ENCODE results near the gene ERCC4. TPM values are rescaled to one million over a fixed set of nuclear protein-coding genes. Genes with fewer than 3 reads are reported as not detected.
A peak's percentile ranks its signal among the peaks of the same experiment; 100 is the strongest.

ERCC4 gene
- total RNA-seq, 2 donors from 2014 or later = 12.9 to 18.2 TPM

- H3K27ac Mint-ChIP-seq = no peak overlapping the region
- peaks cover 9% of the 10 kb centered on the region for H3K36me3 Mint-ChIP-seq (ENCODE audit: low read depth)
- Histone ChIP-seq H3K9me3 (ENCODE audit: control insufficient read depth, low read length) (no peaks in the 10 kb centered on the region), H3K36me3 (ENCODE audit: control insufficient read depth, insufficient read depth, low read length) (peaks cover 7% of the 10 kb centered on the region), H3K27ac (ENCODE audit: low read depth, low read length) (no peak overlapping the region), H3K9ac (ENCODE audit: extremely low read depth, low read length, poor library complexity, severe bottlenecking) (no peak overlapping the region), H3K4me1 (ENCODE audit: control insufficient read depth, insufficient read depth, low read length) (peaks cover 11% of the 10 kb centered on the region), H3K4me3 (ENCODE audit: low read length) (no peak overlapping the region), H3K27me3 (ENCODE audit: control insufficient read depth, insufficient read depth, low read length, poor library complexity, severe bottlenecking) (no peaks in the 10 kb centered on the region)
- no peak for DNase-seq
- TF ChIP-seq CTCF (conservative IDR thresholded peaks at IDR 0.05) = no peak
- H3K9me3 Mint-ChIP-seq = no peaks in the 10 kb centered on the region
- H3K4me1 Mint-ChIP-seq = peaks cover 9% of the 10 kb centered on the region
- no peaks in the 10 kb centered on the region for H3K27me3 Mint-ChIP-seq (ENCODE audit: insufficient read depth)
- no peak overlapping the region for H3K4me3 Mint-ChIP-seq
- WGBS, 2 experiments (ENCODE audit: insufficient coverage in 1 of 2, insufficient read length in 1 of 2) = 86 to 100% methylated on average over 1 to 2 of the region's 2 CpGs
Observed at GRCh38 chr16:13953501-13953900, 33.5 kb downstream of the ERCC4 start.

GRCh38 chr16:13956635-13957196 lies 36.8 kb downstream of the ERCC4 start:
- TF ChIP-seq CTCF (conservative IDR thresholded peaks at IDR 0.05) = no peak
- H3K36me3 ChIP-seq (ENCODE audit: control insufficient read depth, insufficient read depth, low read length) = no peaks in the 10 kb centered on the region
- Mint-ChIP-seq H3K36me3 (ENCODE audit: low read depth) (no peaks in the 10 kb centered on the region), H3K4me3 (no peak overlapping the region), H3K27me3 (ENCODE audit: insufficient read depth) (no peaks in the 10 kb centered on the region), H3K27ac (no peak overlapping the region), H3K9me3 (no peaks in the 10 kb centered on the region), H3K4me1 (peaks cover 9% of the 10 kb centered on the region)
- no peak overlapping the region for H3K27ac ChIP-seq (ENCODE audit: low read depth, low read length)
- H3K4me3 ChIP-seq (ENCODE audit: low read length) = no peak overlapping the region
- DNase-seq = no peak
- H3K4me1 ChIP-seq (ENCODE audit: control insufficient read depth, insufficient read depth, low read length) = peaks cover 11% of the 10 kb centered on the region
- no peak overlapping the region for H3K9ac ChIP-seq (ENCODE audit: extremely low read depth, low read length, poor library complexity, severe bottlenecking)
- 70 to 79% methylated on average over 10 to 14 of the region's 14 CpGs for WGBS, 2 experiments (ENCODE audit: insufficient coverage in 1 of 2, insufficient read length in 1 of 2)
- no peaks in the 10 kb centered on the region for H3K9me3 ChIP-seq (ENCODE audit: control insufficient read depth, low read length)
- no peaks in the 10 kb centered on the region for H3K27me3 ChIP-seq (ENCODE audit: control insufficient read depth, insufficient read depth, low read length, poor library complexity, severe bottlenecking)

GRCh38 chr16:13957197-13958078 lies 37.5 kb downstream of the ERCC4 start:
- H3K9me3 Mint-ChIP-seq = no peaks in the 10 kb centered on the region

More at GRCh38 chr16:13957197-13958078, 37.5 kb downstream of the ERCC4 start:
- WGBS, 2 experiments (ENCODE audit: insufficient coverage in 1 of 2, insufficient read length in 1 of 2) = 45 to 63% methylated on average over 8 to 14 of the region's 14 CpGs
- Mint-ChIP-seq H3K4me3 (no peak overlapping the region), H3K27me3 (ENCODE audit: insufficient read depth) (no peaks in the 10 kb centered on the region), H3K27ac (peak overlapping the region; percentile 26), H3K4me1 (peaks cover 9% of the 10 kb centered on the region), H3K36me3 (ENCODE audit: low read depth) (no peaks in the 10 kb centered on the region)
- Histone ChIP-seq H3K27me3 (ENCODE audit: control insufficient read depth, insufficient read depth, low read length, poor library complexity, severe bottlenecking) (no peaks in the 10 kb centered on the region), H3K4me1 (ENCODE audit: control insufficient read depth, insufficient read depth, low read length) (peaks cover 11% of the 10 kb centered on the region), H3K4me3 (ENCODE audit: low read length) (peak overlapping the region; percentile 27), H3K9me3 (ENCODE audit: control insufficient read depth, low read length) (no peaks in the 10 kb centered on the region), H3K9ac (ENCODE audit: extremely low read depth, low read length, poor library complexity, severe bottlenecking) (no peak overlapping the region), H3K36me3 (ENCODE audit: control insufficient read depth, insufficient read depth, low read length) (no peaks in the 10 kb centered on the region), H3K27ac (ENCODE audit: low read depth, low read length) (peak overlapping the region; percentile 58)
- no peak for TF ChIP-seq CTCF (conservative IDR thresholded peaks at IDR 0.05)
- DNase-seq = peak; percentile 58
